T1000 (cell line): ENCODE results near the gene SCAF1.
A peak's percentile ranks its signal among the peaks of the same experiment; 100 is the strongest.

Experiments
- DNase-seq: peaks from one replicate; lab custom pipeline; 2025; ENCODE audit warnings: mixed read lengths; lab: John Stamatoyannopoulos, UW

Gene SCAF1

DNA sequence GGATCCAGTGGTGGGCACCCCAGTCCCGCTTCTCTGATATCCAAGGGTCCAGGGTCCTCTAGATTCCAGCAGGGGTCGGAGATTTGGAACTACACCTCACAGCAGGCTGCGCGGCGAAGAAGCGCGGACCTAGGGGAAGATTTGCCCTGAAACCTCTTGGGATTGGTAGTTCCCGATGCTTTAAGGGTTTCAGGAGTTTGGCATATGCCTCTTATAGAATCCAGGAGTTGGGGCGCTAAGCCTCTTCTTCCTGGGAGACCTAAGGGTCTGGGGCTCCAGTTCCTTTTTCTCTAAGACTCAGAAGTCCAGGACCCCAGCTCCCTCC is 24.1 kb downstream of the SCAF1 start:
- DNase-seq = no peak

DNA sequence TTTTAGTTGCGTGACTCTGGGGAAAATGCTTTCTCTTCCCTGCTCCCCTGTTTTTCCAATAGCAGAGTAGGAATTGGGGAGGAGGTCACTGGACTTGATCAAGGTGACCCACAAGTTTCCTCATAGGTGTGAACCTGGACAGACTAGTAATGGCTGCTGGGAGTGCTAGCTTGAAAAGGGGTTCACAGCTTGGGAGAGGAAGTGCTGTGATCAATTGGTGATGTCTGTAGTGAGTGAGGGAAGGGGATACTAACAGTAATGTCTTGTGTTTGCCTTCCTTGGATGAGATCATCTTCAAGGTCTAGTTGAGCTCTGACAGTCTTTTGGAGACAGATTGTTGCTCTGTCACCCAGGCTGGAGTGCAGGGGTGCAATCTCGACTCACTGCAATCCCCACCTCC is 25.5 kb downstream of the SCAF1 start:
- no peak for DNase-seq

DNA sequence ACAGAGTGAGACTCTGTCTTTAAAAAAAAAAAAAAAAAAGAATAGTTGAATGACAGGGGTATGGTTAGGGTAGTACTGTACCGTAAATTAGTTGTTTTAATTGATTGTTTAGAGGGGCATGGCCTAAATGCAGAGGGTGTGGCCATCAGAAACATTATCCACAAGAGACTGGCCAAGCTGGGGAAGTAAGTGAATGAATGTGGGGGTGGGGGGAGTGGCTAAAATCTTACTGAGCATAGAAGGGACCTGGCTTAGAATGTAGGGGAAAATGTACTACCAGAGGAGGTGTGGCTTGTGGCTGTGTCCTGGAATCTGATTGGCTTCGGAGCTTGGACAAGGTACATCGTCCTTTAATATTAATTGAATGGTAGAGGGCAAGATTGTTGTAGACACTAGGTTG is 27.5 kb downstream of the SCAF1 start:
- DNase-seq = no peak

DNA sequence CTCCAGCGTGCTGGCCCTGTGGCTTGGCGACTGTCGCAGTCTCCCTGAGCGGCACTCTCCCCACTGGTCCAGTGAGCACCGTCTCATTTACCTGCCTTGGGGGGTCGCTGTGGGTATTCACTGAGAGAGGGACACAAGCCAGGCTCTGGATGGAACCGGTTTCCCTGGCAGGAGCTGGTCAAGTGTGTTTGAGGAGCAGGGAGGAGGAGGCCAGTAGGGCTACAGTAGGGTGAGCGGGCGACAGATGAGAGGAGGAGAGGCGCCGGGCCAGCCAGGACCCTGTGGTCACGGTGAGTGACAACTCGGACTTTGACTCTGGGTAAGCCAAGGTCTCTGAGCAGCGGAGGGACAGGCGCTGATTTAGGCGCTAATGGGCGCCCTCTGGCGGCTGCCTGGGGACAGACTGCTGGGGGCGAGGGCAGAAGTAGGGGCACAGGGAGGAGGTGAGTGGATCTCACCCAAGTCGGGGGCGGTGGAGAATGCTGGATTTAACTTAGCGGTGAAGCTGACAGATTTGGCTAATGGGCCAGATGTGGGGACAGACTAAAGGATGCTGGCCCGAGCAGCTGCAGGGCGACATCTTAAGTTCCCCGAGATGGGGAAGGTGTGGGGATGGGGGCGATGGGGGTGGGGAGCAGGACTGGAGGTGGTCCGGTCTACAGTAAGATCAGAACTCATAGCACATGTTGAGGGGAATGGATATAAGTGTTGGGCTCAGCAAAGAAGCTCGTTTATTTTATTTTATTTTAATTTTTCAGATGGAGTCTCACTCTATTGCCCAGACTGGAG is 30.3 kb downstream of the SCAF1 start:
- peak; percentile 51 for DNase-seq

DNA sequence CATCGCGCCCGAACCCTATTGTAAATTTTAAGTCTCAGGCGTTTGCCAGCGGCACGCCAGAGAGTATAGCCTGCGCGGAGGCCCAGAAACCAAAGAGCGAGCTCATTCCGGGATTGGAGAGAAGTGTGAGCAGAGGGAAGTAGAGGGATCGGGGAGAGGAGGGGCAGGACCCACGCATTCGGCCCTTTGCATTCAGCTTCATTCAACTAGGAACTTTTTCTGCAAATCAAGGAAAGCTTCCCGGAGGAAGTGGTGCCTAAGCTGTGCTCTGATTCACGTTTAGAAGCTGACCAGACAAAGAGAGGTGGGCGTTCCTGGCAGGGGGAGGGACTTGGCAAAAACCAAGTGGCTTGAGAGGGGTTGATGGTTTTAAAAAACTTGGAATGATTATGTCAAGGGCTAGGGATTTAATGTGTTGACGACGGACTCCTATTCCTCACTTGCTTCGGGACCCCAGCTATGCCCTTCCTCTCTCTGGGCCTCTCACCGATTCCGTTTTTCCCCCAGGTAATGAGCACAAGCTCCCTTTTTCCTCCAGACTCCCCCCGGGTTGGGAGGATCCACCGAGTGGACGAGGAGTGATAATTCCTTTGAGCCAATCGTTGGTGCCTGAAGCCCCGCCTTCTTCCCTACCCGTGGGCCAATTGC is 34.3 kb downstream of the SCAF1 start:
- no peak for DNase-seq

- DNase-seq = peak; percentile 99
These were observed 34.8 kb downstream of the SCAF1 start for GRCh38 chr19:49676784-49677230.

- DNase-seq = no peak
These were observed 35.4 kb downstream of the SCAF1 start, which contains the start of gene PRMT1 for GRCh38 chr19:49677231-49677900. Gene PRMT1, plus strand, starts transcription at chr19:49677271. Its CDS starts 10 bp downstream, at chr19:49677281.

DNA sequence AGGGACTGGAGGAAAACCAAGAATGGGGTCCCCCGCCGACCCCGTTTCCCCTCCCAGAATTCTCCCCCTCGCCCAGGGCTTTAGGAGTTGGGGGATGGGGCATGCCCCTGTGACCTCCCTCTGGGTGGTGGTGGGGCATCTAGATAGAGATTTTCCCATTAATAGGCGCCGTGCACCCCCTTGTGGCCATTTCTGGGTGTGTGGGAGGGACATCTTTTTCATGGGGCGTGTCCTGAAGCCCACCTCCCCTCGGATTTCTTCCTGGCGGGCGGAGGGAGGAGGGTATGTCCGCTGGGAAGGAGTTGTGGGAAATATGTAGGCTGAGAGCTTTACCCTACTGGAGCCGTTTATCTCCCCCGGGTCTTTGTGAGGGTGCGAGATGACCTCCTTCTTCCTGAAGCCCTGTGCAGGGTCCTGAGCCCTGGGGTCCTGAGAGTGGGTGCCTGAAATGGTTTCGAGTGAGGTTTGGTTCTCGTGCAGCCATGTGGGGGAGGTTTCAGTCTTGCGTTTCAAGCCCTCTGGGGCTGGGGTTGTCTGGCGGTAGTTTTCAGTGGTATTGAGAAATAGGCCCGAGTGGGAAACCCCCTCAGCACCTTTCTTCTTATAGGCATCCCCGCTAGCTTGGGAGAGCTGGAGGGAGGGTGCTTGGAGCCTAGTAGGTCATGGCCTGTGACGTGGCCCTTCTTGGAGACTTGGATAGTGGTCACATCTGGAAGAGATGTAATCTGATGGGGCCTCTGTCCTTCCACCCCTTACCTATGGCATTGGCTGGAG is 36.1 kb downstream of the SCAF1 start:
- DNase-seq = peak; percentile 48

- no peak for DNase-seq
These were observed 37.2 kb downstream of the SCAF1 start for GRCh38 chr19:49678985-49679770.

DNA sequence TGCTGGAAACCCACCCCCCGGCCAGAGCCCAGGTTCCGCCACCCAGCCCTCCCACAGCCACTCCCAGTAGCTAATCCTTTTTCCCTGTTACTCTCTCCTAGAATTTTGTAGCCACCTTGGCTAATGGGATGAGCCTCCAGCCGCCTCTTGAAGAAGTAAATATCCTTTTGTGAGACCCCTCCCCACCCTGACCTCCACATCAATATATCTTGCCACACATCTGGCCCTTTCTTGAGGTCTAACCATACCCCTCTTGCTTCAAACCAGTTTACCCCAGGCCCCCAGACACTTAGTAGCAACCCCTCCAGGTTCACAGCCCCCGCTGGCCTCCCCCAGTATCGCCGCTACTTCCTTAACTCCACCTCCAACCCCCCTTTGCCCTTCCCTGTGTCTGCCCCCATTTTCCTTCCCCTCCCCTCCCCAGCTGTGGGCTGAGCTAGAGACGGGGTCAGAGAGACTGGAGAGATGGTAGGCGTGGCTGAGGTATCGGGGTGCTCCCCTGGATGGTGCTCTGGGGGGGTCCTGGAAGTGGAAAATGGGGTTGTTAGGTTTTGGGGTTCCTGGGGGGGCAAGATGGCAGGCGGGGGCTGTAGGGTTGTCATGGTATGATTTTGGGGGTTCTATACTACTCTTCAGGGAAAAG is 37.9 kb downstream of the SCAF1 start:
- DNase-seq = no peak

DNA sequence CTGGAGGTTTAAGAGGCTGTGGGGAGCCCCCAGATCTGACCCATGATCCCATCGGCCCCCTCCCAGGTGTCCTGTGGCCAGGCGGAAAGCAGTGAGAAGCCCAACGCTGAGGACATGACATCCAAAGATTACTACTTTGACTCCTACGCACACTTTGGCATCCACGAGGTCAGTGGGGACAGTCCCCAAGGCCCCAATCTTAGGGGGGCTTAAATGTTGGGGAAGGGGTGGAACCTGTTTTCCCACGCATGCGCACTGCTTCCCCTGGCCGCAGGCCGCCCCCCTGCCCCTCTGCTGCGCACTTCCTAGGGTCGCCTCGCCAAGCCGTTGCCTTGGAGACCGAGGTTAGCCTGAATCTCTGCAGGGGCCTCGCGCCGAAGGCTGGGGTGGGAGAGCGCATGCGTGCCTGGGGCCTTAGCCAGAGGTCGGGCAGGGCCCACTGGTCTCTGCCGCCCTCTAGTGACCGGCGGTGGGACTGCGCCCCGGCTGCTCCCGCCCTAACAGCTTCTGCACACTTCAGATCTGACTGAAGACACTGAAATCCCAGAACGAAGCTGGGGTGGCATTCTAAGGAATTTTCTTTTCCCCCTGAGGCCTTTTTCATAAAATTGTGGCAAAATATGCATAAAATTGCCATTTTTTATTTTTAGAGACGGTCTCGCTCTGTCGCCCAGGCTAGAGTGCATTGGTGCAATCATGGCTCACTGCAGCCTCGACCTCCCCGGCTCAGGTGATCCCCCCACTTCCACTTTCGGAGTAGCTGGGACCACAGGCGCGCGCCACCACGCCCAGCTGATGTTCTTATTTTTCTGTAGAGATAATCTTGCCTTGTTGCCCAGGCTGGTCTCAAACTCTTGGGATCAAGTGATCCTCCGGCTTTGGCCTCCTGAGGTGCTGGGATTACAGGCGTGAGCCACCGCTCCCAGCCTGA is 38.7 kb downstream of the SCAF1 start:
- peak; percentile 77 for DNase-seq

GRCh38 chr19:49681830-49682229 is 39.8 kb downstream of the SCAF1 start:
- no peak for DNase-seq

DNA sequence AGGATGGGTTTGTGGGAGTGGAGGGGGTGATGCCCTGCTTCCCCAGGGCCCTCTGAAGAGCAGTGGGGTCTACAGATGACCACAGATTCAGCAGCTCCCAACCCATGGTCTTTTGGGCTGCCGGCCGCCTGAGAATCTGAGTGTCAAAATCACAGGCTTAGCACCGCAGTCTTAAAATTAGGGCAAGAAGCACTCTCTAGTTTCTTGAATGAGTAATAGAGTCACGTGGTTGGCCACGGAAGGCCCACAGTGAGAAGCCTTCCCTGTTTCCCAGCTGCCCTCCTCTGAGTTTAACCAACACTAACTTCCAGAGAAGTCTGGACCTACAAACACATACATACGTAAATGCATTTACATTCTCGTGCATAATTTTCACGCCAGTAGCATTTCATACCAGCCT is 40.3 kb downstream of the SCAF1 start:
- no peak for DNase-seq

DNA sequence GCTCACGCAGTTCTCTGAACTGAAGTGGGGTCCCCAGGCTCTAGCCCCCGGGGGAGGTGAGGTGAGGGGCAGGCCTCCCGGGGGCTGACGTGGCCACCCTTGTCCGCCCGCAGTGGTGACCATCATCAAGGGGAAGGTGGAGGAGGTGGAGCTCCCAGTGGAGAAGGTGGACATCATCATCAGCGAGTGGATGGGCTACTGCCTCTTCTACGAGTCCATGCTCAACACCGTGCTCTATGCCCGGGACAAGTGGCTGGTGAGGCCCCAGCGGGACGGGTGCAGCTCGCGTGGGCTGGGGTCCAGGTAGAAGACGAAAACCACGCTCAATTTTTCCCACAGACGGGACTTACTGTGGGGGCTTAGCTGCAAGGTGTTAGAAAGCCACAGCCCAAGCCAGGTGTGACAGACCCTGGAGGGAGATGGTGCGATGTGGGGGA is 41.8 kb downstream of the SCAF1 start:
- no peak for DNase-seq

DNA sequence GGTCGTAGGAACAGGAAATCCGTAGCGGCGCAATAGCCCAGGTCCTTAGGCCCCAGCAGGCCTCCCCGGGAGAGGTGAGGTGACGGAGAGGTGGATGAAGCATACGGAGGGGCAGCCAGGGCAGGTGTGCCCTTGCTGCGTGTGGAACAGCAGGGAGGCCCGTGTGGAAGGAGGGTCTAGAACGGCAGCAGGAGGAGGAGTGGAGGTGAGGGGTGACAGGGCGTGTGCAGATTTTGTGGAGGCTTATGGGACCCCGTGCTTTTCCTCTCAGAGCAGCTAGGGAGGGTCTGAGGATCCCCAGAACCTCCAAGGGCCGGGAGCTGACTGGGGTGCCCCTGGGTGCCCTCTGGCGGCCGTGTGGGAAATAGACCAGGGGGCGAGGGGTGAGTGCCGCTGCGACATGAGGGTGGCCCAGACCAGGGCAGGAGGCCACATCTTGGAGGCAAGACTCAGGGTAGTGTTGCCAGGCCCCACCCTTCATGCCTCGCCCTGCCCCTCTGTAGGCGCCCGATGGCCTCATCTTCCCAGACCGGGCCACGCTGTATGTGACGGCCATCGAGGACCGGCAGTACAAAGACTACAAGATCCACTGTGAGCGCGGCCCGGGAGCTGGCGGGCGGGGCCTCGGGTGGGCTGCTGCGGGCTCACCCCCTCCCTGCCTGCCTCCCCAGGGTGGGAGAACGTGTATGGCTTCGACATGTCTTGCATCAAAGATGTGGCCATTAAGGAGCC is 42.4 kb downstream of the SCAF1 start:
- DNase-seq = no peak

- no peak for DNase-seq
These were observed 43.1 kb downstream of the SCAF1 start for GRCh38 chr19:49684983-49685553.

- no peak for DNase-seq
These were observed 43.9 kb downstream of the SCAF1 start for GRCh38 chr19:49685845-49686332.

DNA sequence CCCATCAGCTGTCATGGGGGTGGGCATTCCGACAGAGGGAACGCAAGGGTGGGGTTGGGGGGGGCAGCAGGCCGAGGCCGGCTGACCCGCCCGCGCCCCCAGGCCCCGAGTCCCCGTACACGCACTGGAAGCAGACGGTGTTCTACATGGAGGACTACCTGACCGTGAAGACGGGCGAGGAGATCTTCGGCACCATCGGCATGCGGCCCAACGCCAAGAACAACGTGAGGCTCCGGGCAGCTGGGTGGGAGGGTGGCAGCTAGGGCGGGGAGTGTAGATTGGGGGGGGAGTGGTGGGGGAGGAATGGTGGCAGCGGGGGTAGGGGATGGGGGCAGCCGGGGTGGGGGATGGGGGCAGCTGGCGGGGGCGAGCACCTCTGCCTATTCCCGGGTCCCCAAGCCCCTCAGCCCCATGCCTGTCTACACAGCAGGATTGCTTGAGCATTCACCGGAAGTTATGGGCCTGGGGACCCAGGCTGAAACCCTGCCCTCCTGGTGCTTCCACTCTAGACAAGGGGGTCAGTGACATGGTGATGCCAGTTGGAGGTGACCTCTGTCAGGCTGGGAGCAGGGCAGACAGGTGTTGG is 44.6 kb downstream of the SCAF1 start:
- DNase-seq = no peak
